Naive thymus-derived CD8-positive, alpha-beta T cell (primary cell): ENCODE measurements around the gene SLC35G4. TPM values are rescaled to one million over a fixed set of nuclear protein-coding genes. Genes with fewer than 3 reads are reported as not detected.
"Not testable (repeated sequence)": the region's sequence is repeated elsewhere in the genome, so short reads cannot be mapped to it uniquely, and the experiment has no call there.

Source experiments
- ATAC-seq, 2 donors: fragments of 150-1000 bp; cut with Tn5 transposase in 1 of 2; sonication (Bioruptor Pico), chemical (Tn5 transposase) in 1 of 2; 1 replicate in 1 of 2; 2 replicates in 1 of 2; pipeline ENCODE4 v1.10.0; 2021; ENCODE audit warnings: mild to moderate bottlenecking in 2 of 2, moderate library complexity in 2 of 2
- POLR2A ChIA-PET: fragments of 350-600 bp; sonication (Branson Sonifier 250); formaldehyde crosslinking; loops from one replicate; lab custom pipeline; 2021; ENCODE audit warnings: antibody characterized with exemption; lab: Charles Lee
- DNase-seq, 10 donors: peaks; one replicate each; pipeline versions ENCODE4 v3.0.0 to v3.0.0-alpha.2; 2020 to 2022
- H3K27ac Mint-ChIP-seq, 10 donors: one replicate each; pipeline ENCODE4 v1.8.0; 2020 to 2022; ENCODE audit warnings: mild to moderate bottlenecking in 10 of 10, mixed read lengths in 10 of 10, moderate library complexity in 4 of 10, inconsistent platforms in 1 of 10
- H3K27me3 Mint-ChIP-seq, 5 donors: one replicate each; pipeline ENCODE4 v1.8.0; 2021 to 2022; ENCODE audit warnings: mixed read lengths in 5 of 5
- H3K36me3 Mint-ChIP-seq, 3 donors: one replicate each; pipeline ENCODE4 v1.8.0; 2020 to 2022; ENCODE audit warnings: mixed read lengths in 3 of 3, mild to moderate bottlenecking in 2 of 3, inconsistent platforms in 1 of 3
- H3K4me1 Mint-ChIP-seq, 4 donors: one replicate each; pipeline ENCODE4 v1.8.0; 2021 to 2022; ENCODE audit warnings: mixed read lengths in 4 of 4
- H3K4me3 Mint-ChIP-seq, 10 donors: one replicate each; pipeline ENCODE4 v1.8.0; 2020 to 2022; ENCODE audit warnings: mild to moderate bottlenecking in 10 of 10, mixed read lengths in 10 of 10, moderate library complexity in 6 of 10, inconsistent platforms in 1 of 10
- H3K9me3 Mint-ChIP-seq, 9 donors: one replicate each; pipeline ENCODE4 v1.8.0; 2020 to 2022; ENCODE audit warnings: mixed read lengths in 9 of 9, mild to moderate bottlenecking in 3 of 9, inconsistent platforms in 1 of 9, moderate library complexity in 1 of 9
- polyA plus RNA-seq, 3 donors: library from polyadenylated mRNA; unstranded; fragments of 300-500 nt; fragmentation: Illumina TruSeq; gene quantifications; one replicate each; pipeline ENCODE4 v1.2.3, GENCODE V29; 2021
- total RNA-seq, 8 experiments: library from RNA in 2 of 8; stranded (reverse) in 2 of 8; gene quantifications; one replicate each; pipeline ENCODE4 v1.2.3 and lab custom pipeline; 2021 to 2026

Gene SLC35G4
- total and polyA plus RNA-seq, 5 experiments from 2014 or later: not detected

- Mint-ChIP-seq H3K27ac (no peak overlapping the region), H3K9me3 (no peaks in the 10 kb centered on the region), H3K4me1 (peaks cover 10 to 21% (median 12%) of the 10 kb centered on the region in 4 donors), H3K27me3 (no peaks in the 10 kb centered on the region), H3K4me3 (no peak overlapping the region), H3K36me3 (no peaks in the 10 kb centered on the region)
- ATAC-seq (no peak), DNase-seq (no peak)
- POLR2A ChIA-PET: no interaction called here
Measured at GRCh38 chr18:11581286-11581685, 28.1 kb upstream of the SLC35G4 start.

- peaks cover 3 to 18% (median 11%) of the 10 kb centered on the region in 4 donors for H3K4me1 Mint-ChIP-seq
Measured at GRCh38 chr18:11585596-11585995, 23.8 kb upstream of the SLC35G4 start.

GRCh38 chr18:11586896-11587295 lies 22.5 kb upstream of the SLC35G4 start:
- no peaks in the 10 kb centered on the region for H3K9me3 Mint-ChIP-seq
- H3K27me3 Mint-ChIP-seq: peaks cover 0 to 5% (median 2%) of the 10 kb centered on the region in 5 donors
- no peaks in the 10 kb centered on the region for H3K36me3 Mint-ChIP-seq
- POLR2A ChIA-PET: no interaction called here
- peaks cover 3 to 18% (median 11%) of the 10 kb centered on the region in 4 donors for H3K4me1 Mint-ChIP-seq
- no peak for DNase-seq
- no peak overlapping the region for H3K27ac Mint-ChIP-seq
- H3K4me3 Mint-ChIP-seq: no peak overlapping the region
- no peak for ATAC-seq

More at GRCh38 chr18:11585596-11585995, 23.8 kb upstream of the SLC35G4 start:
- Mint-ChIP-seq H3K27ac (peak overlapping the region in 2 of 10 donors; percentile 13 to 33), H3K27me3 (peaks cover 0 to under 1% (median 0%) of the 10 kb centered on the region in 5 donors), H3K9me3 (no peaks in the 10 kb centered on the region), H3K4me3 (no peak overlapping the region), H3K36me3 (no peaks in the 10 kb centered on the region)
- DNase-seq (no peak), ATAC-seq (no peak)
- POLR2A ChIA-PET: no interaction called here

- peaks cover 3 to 18% (median 11%) of the 10 kb centered on the region in 4 donors for H3K4me1 Mint-ChIP-seq
- ATAC-seq (no peak), DNase-seq (no peak)
- H3K36me3 Mint-ChIP-seq: no peaks in the 10 kb centered on the region
- no peak overlapping the region for H3K4me3 Mint-ChIP-seq
- POLR2A ChIA-PET: no interaction called here
- peak overlapping the region in 1 of 10 donors; percentile 20 for H3K27ac Mint-ChIP-seq
- peaks cover 0 to 10% (median 2%) of the 10 kb centered on the region in 5 donors for H3K27me3 Mint-ChIP-seq
- peaks cover 0 to 2% (median 0%) of the 10 kb centered on the region in 9 donors for H3K9me3 Mint-ChIP-seq
Measured at GRCh38 chr18:11587432-11587831, 22.0 kb upstream of the SLC35G4 start.

- no peak for ATAC-seq
- H3K9me3 Mint-ChIP-seq: peaks cover 0 to 6% (median 0%) of the 10 kb centered on the region in 9 donors
- H3K4me3 Mint-ChIP-seq: no peak overlapping the region
- no peak overlapping the region for H3K27ac Mint-ChIP-seq
- no peak for DNase-seq
- peaks cover 0 to 14% (median 2%) of the 10 kb centered on the region in 5 donors for H3K27me3 Mint-ChIP-seq
- POLR2A ChIA-PET: no interaction called here
- no peaks in the 10 kb centered on the region for H3K36me3 Mint-ChIP-seq
- peaks cover 3 to 18% (median 11%) of the 10 kb centered on the region in 4 donors for H3K4me1 Mint-ChIP-seq
Measured at GRCh38 chr18:11587846-11588245, 21.6 kb upstream of the SLC35G4 start.

GRCh38 chr18:11591957-11592356 lies 17.4 kb upstream of the SLC35G4 start:
- no peak for ATAC-seq
- no peak for DNase-seq
- H3K4me1 Mint-ChIP-seq: peaks cover 3 to 13% (median 10%) of the 10 kb centered on the region in 4 donors

GRCh38 chr18:11600321-11600720 lies 9.1 kb upstream of the SLC35G4 start:
- no peak for ATAC-seq
- Mint-ChIP-seq H3K4me1 (no peaks in the 10 kb centered on the region), H3K36me3 (peaks cover 0 to 9% (median 0%) of the 10 kb centered on the region in 3 donors), H3K27me3 (peaks cover 7 to 19% (median 11%) of the 10 kb centered on the region in 5 donors), H3K4me3 (no peak overlapping the region), H3K27ac (no peak overlapping the region), H3K9me3 (peaks cover 0 to 12% (median 3%) of the 10 kb centered on the region in 9 donors)
- POLR2A ChIA-PET: no interaction called here
- no peak for DNase-seq

More at GRCh38 chr18:11591957-11592356, 17.4 kb upstream of the SLC35G4 start:
- POLR2A ChIA-PET: no interaction called here
- no peak overlapping the region for H3K27ac Mint-ChIP-seq
- peaks cover 0 to 4% (median 0%) of the 10 kb centered on the region in 3 donors for H3K36me3 Mint-ChIP-seq
- H3K4me3 Mint-ChIP-seq: no peak overlapping the region
- peaks cover 0 to 9% (median 0%) of the 10 kb centered on the region in 9 donors for H3K9me3 Mint-ChIP-seq
- H3K27me3 Mint-ChIP-seq: peaks cover 8 to 36% (median 11%) of the 10 kb centered on the region in 5 donors

GRCh38 chr18:11607906-11608305 lies 1.5 kb upstream of the SLC35G4 start:
- no peaks in the 10 kb centered on the region for H3K4me1 Mint-ChIP-seq
- no peak for DNase-seq
- peaks cover 0 to 5% (median 2%) of the 10 kb centered on the region in 5 donors for H3K27me3 Mint-ChIP-seq

GRCh38 chr18:11608618-11609017 lies 778 bp upstream of the SLC35G4 start:
- H3K36me3 Mint-ChIP-seq, POLR2A ChIA-PET, DNase-seq, H3K27me3 Mint-ChIP-seq, ATAC-seq, H3K9me3 Mint-ChIP-seq, H3K27ac Mint-ChIP-seq, H3K4me1 Mint-ChIP-seq, H3K4me3 Mint-ChIP-seq: not testable (repeated sequence)

More at GRCh38 chr18:11607906-11608305, 1.5 kb upstream of the SLC35G4 start:
- H3K9me3 Mint-ChIP-seq: peaks cover 0 to 5% (median 0%) of the 10 kb centered on the region in 9 donors
- H3K4me3 Mint-ChIP-seq: no peak overlapping the region
- no peak for ATAC-seq
- H3K27ac Mint-ChIP-seq: no peak overlapping the region
- POLR2A ChIA-PET: no interaction called here
- H3K36me3 Mint-ChIP-seq: no peaks in the 10 kb centered on the region

- H3K9me3 Mint-ChIP-seq, H3K27me3 Mint-ChIP-seq, POLR2A ChIA-PET, H3K27ac Mint-ChIP-seq, H3K4me3 Mint-ChIP-seq, H3K36me3 Mint-ChIP-seq, ATAC-seq, H3K4me1 Mint-ChIP-seq, DNase-seq: not testable (repeated sequence)
Measured at GRCh38 chr18:11613073-11613472, 3.7 kb downstream of the SLC35G4 start.

GRCh38 chr18:11613611-11614010 lies 4.2 kb downstream of the SLC35G4 start:
- H3K36me3 Mint-ChIP-seq, DNase-seq, ATAC-seq, H3K27ac Mint-ChIP-seq, H3K4me1 Mint-ChIP-seq, H3K4me3 Mint-ChIP-seq, POLR2A ChIA-PET, H3K27me3 Mint-ChIP-seq, H3K9me3 Mint-ChIP-seq: not testable (repeated sequence)

- H3K36me3 Mint-ChIP-seq, POLR2A ChIA-PET: not testable (repeated sequence)
Measured at GRCh38 chr18:11614042-11614441, 4.6 kb downstream of the SLC35G4 start.

GRCh38 chr18:11614981-11615380 lies 5.6 kb downstream of the SLC35G4 start:
- H3K36me3 Mint-ChIP-seq, DNase-seq, ATAC-seq, H3K27me3 Mint-ChIP-seq, H3K27ac Mint-ChIP-seq, POLR2A ChIA-PET, H3K9me3 Mint-ChIP-seq, H3K4me3 Mint-ChIP-seq, H3K4me1 Mint-ChIP-seq: not testable (repeated sequence)

More at GRCh38 chr18:11614042-11614441, 4.6 kb downstream of the SLC35G4 start:
- not testable (repeated sequence) for ATAC-seq, H3K9me3 Mint-ChIP-seq, H3K4me3 Mint-ChIP-seq, DNase-seq, H3K27ac Mint-ChIP-seq, H3K4me1 Mint-ChIP-seq, H3K27me3 Mint-ChIP-seq

- H3K27ac Mint-ChIP-seq, ATAC-seq, POLR2A ChIA-PET, H3K36me3 Mint-ChIP-seq, H3K4me3 Mint-ChIP-seq, H3K4me1 Mint-ChIP-seq, DNase-seq: not testable (repeated sequence)
- Mint-ChIP-seq H3K9me3 (peaks cover 0 to 18% (median 6%) of the 10 kb centered on the region in 9 donors), H3K27me3 (peaks cover 0 to 25% (median 3%) of the 10 kb centered on the region in 5 donors)
Measured at GRCh38 chr18:11647310-11647709, 37.9 kb downstream of the SLC35G4 start.
